ENCODE measurements around the gene BEND7.

Gene BEND7

GRCh38 chr10:13536674-13537366 lies 8.0 kb upstream of the BEND7 start:
- TF ChIP-seq, protein P1, sequence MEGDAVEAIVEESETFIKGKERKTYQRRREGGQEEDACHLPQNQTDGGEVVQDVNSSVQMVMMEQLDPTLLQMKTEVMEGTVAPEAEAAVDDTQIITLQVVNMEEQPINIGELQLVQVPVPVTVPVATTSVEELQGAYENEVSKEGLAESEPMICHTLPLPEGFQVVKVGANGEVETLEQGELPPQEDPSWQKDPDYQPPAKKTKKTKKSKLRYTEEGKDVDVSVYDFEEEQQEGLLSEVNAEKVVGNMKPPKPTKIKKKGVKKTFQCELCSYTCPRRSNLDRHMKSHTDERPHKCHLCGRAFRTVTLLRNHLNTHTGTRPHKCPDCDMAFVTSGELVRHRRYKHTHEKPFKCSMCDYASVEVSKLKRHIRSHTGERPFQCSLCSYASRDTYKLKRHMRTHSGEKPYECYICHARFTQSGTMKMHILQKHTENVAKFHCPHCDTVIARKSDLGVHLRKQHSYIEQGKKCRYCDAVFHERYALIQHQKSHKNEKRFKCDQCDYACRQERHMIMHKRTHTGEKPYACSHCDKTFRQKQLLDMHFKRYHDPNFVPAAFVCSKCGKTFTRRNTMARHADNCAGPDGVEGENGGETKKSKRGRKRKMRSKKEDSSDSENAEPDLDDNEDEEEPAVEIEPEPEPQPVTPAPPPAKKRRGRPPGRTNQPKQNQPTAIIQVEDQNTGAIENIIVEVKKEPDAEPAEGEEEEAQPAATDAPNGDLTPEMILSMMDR (conservative IDR thresholded peaks at IDR 0.05; ENCODE audit: low read depth): peak; percentile 49
- ChIA-PET POLR2A (ENCODE audit: low non-redundant PET) (interaction anchor here (0.7 kb wide), 1 partner anchor 1311 kb away, joined by 3 read pairs; no protein-coding TSS in a partner anchor), CTCF (interaction anchor here (0.5 to 1.4 kb wide), 5 partner anchors 76 to 330 kb away, joined by 3 to 5 read pairs (median 4); no protein-coding TSS in a partner anchor)
- peak; percentile 20 for DNase-seq (ENCODE audit: low spot score)
- no peak overlapping the region for H3K27ac ChIP-seq

GRCh38 chr10:13535346-13535745 lies 6.5 kb upstream of the BEND7 start:
- CTCF ChIA-PET: no interaction called here
- TF ChIP-seq, protein P1 (conservative IDR thresholded peaks at IDR 0.05; ENCODE audit: low read depth): no peak
- POLR2A ChIA-PET (ENCODE audit: low non-redundant PET): no interaction called here
- no peak for DNase-seq (ENCODE audit: low spot score)
- no peak overlapping the region for H3K27ac ChIP-seq

- TF ChIP-seq, protein P1 (conservative IDR thresholded peaks at IDR 0.05; ENCODE audit: low read depth): no peak
- DNase-seq (ENCODE audit: low spot score): no peak
- ChIA-PET POLR2A (ENCODE audit: low non-redundant PET) (no interaction called here), CTCF (interaction anchor here (0.6 to 0.9 kb wide), 2 partner anchors 13 to 93 kb away, joined by 3 read pairs; no protein-coding TSS in a partner anchor)
- no peak overlapping the region for H3K27ac ChIP-seq
Measured at GRCh38 chr10:13529714-13529973, 830 bp upstream of the BEND7 start.

DNA sequence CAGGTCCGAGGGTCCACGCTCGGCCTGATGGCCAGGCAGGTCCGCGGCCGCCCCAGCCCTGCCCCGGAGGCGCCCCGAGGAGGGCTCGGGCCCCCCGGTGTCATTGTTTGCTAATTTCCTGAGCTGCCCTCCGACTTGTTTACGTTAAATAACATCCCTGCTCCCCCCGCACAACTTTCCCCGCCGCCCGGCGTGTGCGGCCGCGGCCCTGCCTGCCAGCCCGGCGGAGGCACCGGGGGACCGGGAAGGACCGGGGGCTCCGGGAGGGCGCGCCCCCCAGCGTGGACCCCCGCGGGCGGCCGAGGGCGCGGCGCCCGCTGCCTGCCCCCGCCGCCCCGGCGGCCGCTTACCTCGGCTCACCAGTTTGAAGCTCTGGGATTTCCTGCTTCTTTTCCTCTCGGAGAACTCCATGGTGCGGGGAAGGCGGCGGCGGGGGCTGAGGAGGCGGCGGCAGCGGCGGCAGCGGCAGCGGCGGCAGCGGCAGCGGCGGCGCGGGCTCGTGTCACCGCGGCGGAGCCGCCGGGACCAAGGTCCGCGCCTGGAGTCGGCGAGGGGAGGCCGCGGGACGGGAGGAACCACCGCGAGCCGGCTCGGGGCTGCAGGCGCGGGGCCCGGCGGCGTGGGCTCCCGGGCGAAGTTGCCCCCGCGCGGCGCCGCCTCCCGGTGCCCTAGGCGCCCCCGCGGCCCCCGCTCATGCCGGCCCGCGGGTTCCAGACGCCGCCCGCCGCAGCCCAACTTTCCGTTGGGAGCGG lies 515 bp downstream of the BEND7 start:
- TF ChIP-seq, protein P1 (conservative IDR thresholded peaks at IDR 0.05; ENCODE audit: low read depth): no peak
- CTCF ChIA-PET: interaction anchor here (0.6 kb wide), 1 partner anchor 330 kb away, joined by 3 read pairs; no protein-coding TSS in a partner anchor
- H3K27ac ChIP-seq: no peak overlapping the region
- peak; percentile 22 for DNase-seq (ENCODE audit: low spot score)
- POLR2A ChIA-PET (ENCODE audit: low non-redundant PET): no interaction called here

DNA sequence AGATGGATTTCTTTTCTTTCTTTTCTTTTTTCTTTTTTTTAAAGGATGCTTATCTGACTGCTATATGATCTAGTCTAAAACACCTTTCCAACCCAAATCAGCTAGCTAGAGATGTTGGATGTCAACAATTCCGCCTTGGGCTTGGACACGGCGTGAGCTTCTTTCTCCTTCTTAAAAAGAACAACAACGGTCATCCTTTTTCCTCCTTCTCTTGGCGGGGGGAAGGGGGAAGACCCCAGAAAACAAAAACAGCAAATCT lies 1.0 kb downstream of the BEND7 start:
- H3K27ac ChIP-seq: no peak overlapping the region
- TF ChIP-seq, protein P1 (conservative IDR thresholded peaks at IDR 0.05; ENCODE audit: low read depth): no peak
- ChIA-PET POLR2A (ENCODE audit: low non-redundant PET) (no interaction called here), CTCF (no interaction called here)
- DNase-seq (ENCODE audit: low spot score): no peak

DNA sequence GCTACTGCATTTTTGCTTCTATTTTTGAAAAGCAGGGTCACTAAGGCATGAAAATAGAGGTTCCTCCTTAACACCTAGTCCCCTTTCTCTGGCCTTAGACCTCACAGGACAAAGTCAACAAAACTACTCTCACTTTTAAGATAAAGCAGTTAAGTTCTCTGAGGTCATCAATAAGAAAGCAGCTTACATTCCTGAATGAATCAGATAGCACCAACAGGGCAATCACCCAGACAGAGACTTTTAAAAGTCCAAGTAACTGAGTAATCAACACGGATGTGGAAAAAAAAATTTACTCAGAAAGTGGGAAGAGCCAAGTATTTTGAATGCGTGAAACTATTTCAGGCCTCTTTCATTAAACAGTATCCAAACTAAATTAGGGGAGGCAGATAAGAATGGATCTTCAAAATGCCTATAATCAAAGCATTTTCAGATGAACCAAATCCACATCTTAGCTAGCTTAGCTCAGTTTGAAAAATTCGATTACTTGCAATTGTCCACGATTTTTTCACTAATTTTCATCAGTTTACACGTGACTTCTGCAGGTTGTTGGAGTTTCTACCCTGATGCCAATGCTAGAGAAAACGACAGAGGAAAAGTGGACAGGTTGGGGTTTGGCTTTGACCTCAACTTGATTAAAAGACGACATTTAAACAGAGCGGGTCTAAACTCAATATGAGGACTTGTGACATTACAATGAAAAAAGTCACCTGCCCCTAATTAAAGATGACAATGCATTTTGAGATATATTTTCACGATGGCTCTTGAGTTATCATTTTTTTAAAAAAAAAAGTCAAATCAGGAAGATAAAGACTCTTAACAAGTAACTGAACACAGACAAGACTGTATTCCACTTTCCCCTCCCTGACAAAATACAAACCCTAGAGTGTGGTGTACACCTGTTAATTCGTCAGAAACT lies 1.6 kb downstream of the BEND7 start:
- peak; percentile 82 for DNase-seq (ENCODE audit: low spot score)
- TF ChIP-seq, protein P1 (conservative IDR thresholded peaks at IDR 0.05; ENCODE audit: low read depth): no peak
- POLR2A ChIA-PET (ENCODE audit: low non-redundant PET): interaction anchor here (0.9 kb wide), 1 partner anchor 69 kb away, joined by 4 read pairs; no protein-coding TSS in a partner anchor
- CTCF ChIA-PET: interaction anchor here (0.7 to 0.9 kb wide), 2 partner anchors 64 to 225 kb away, joined by 3 read pairs; no protein-coding TSS in a partner anchor
- no peak overlapping the region for H3K27ac ChIP-seq

Data from RWPE1 (cell line).